GM18499 (cell line): ENCODE results near the gene MSANTD1.

Experiments used
- ATAC-seq: cut with Tn5 transposase; IDR thresholded peaks from one replicate; pipeline ENCODE4 v1.9.1; 2021; ENCODE audit warnings: moderate number of reproducible peaks; ENCODE audit not compliant: insufficient read depth, unreplicated experiment

Gene MSANTD1

DNA sequence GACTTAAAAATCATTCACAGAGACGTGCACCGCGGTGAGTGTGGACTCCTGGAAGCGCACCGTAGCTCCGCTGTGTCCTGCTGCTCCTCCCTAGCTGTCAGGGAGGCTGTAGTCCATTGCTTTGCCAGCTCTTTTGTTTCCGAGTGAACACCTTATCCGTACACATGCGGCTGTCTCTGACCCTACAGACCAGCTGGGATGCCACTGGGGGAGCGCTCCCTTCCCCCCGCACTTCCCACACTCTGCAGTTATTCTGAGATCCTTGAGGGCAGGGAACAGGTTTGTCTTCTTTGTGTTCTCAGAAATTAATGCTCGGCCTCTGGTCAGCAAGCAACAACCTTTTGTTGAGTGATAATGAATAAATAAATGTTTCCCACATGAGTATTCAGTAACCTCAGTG, 33.7 kb upstream of the MSANTD1 start:
- no peak for ATAC-seq

DNA sequence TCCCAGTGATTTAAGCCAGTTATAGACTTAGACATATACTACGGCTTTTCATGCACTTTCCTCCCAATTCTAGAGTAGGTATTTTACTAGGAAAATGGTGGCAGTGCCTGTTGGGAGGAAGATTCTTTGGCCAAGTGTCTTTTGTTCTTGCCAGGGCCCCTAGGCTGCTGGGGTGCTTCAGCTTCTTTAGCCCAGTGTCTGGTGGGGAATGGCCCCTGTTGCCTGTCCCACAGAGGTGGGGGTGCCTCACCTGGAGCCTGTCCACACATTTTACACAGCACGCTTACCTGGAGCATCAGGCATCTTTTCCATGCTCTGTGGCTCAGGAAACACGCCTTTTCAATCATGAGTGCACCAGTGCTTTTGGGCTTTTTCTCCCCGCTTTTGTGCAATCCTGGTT, 33.2 kb upstream of the MSANTD1 start:
- no peak for ATAC-seq

DNA sequence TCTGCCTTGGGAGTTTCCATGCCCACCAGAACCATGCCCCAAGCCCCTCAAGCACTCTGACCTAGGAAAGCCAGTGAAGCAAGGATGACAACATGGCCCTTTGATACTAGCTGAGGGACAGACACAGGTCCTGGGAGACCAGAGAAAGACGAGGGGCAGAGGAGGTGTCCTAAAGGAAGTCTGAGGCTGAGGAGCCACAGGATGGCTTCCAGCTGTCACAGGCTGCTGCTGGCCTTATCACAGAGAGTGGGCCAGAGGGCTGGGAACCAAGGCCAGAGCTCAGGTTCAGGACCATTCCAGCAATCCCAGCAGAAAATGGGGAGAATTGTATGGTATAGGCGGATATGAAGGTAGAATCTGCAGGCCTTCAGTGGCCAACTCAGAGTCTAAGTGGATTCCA, 31.7 kb upstream of the MSANTD1 start:
- no peak for ATAC-seq

DNA sequence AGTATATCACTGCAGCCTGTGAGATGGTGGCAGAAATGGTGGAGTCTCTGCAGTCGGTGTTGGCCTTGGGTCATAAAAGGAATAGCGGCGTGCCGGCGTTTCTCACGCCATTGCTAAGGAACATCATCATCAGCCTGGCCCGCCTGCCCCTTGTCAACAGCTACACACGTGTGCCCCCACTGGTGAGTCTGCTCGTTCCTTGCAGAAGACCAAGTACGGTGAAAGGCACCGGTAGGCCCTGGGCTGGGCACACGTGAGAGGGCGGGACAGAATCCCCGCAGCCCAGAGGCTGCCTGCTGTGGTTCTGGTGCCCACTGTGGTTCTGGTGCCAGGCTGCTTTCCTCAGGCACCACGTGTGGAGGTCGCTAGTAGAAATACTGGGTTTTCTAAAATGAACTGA, 31.2 kb upstream of the MSANTD1 start:
- ATAC-seq, result no peak

DNA sequence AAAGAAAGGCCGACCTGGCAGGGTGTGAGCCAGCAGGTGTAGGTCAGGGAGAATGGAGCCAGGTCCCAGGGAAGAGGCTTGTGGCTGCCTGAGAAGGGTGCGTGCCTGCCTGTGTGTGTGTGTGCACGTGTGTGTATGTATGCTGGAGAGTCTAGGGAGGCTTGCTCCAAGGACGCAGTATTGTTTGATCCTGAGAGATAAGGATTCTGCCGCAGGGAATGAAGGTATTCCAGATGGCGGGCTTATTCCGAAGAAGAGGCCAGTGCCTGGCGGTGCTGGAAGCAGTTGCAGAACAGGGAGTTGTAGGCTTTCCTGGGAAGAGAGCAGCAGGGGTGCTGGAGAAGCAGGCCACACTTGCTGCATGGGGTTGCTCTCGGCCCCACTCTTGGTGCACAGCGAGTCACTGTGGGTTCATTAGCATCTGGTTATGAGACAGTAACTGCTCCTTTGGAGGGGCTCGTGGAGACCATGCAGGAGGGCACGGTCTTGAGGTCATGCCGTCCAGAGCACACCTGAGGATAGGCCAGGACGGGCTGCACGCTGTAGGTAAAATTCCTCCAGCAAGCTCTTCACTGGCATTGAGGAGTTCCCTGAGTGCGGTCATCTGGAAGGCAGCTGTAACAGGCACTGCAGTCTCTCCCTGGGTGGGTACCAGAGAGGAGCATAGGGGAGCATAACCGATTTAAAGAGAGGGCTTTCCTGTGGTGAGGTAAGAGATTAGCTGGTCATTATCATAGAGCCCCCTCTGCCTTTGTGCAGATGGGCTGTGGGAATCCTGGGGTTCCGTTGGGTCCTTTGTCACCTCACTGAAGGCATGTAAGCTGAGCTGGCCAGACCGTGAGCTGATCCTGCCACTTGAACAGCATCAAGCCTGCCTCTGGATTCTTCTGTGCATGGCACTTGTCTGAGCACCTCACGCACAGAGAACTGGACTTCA, 29.9 kb upstream of the MSANTD1 start:
- no peak for ATAC-seq

DNA sequence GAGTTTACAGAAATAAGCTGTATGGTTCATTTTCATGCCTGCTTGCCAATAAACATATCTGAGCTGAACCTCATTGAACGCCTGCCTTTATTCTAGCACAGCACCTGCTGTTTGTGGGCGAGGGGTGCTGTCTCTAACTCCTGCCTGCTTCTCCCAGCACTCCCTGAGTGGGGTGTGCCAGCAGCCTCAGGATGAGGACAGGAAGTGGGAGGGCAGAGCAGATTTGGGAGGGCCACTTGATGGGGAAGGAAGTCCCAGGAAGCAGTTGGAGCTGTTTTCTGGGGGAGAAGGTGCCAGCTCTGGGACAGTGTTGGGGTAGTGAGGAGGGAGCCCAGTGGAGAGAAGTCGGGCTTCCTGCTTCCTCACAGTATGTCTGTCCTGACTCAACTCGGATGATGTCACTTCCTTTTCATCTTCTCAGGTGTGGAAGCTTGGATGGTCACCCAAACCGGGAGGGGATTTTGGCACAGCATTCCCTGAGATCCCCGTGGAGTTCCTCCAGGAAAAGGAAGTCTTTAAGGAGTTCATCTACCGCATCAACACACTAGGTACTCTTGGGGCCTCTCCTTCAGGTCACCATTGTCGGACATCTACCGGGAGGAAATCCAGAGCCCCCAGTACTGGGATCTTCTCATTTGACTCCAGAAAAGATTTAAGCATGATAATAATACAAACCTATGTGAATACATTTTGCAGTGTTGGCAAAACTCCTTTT, 29.0 kb upstream of the MSANTD1 start:
- no peak for ATAC-seq

DNA sequence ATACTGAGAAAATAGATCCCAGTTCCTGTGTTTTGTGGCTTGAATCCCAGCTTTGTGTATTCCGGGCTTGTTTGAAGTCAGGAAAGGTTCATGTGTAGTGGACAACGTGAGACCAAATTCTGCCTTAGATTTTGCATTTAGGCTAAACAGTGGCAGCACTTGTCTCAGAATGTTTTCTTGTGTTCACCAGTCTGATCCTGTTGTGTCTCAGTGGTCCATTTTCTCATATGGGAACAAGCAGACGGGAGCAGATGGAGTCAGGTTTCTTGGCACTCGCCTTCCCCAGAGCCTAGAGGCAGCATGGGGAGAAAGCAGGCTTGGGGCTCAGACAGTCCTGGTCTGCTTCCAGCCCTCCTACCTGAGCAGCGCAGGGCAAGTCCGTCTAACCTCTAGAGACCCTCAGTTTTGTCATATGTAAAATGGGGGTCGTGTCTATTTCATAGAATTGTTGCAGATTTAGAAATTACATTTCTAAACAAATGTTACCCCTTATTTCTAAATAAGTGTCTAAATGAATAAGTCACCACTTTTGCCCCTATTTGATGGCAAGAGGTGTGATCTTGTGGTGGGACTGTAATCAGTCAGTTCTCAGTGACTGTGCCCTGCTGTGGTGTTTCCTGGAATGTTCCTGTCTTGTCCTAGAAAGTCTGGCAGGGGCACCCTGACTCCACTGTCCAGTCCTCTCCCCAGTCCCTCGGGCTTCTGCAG, 28.3 kb upstream of the MSANTD1 start:
- ATAC-seq, result no peak

DNA sequence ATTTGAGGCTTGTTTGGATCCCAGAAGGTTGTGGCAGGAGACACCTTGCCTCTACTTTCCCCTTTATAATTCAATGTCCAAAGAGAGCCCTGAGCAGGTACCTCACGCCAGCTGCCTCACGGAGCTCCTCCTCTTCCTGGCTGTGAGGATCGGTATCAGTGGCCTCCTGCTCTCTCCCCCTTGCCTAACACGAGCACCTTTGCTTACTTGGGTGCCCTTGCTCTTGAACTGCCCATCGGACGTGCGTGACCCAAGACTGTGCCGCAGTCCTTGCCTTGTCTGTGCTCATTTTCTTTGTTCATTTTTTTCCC, 27.8 kb upstream of the MSANTD1 start:
- ATAC-seq, result no peak

DNA sequence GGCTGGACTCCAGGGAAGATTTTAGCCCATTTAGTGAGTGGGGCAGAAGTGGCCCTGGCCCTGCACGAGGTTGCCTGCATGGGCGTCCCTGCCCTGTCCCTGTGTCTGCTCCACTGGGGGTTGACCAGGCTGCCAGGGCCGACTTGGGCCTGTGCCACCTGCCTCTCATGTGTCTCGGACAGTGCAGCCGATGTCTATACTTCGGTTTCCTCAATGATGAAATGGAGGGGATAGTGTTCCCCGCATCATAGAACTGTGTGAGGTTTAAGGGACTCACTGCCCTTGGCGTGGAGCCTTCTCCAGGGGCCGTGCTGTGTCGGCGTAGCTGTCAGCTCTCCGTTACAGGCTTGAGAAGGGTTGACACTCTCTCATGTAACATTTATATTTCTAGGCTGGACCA, 27.0 kb upstream of the MSANTD1 start:
- ATAC-seq, result no peak

DNA sequence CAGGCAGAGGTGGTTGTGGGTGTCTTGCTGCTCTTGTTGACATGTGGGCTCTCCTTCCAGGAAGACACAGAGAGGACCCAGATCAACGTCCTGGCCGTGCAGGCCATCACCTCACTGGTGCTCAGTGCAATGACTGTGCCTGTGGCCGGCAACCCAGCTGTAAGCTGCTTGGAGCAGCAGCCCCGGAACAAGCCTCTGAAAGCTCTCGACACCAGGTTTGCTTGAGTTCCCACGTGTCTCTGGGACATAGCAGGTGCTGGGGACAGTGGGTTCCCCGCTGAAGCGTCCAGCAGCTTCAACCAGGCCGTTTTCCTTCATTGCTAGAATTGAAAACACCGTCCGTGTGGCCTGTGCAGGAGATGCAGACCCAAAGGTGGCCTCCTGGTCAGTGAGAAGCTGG, 25.6 kb upstream of the MSANTD1 start:
- ATAC-seq, result no peak

DNA sequence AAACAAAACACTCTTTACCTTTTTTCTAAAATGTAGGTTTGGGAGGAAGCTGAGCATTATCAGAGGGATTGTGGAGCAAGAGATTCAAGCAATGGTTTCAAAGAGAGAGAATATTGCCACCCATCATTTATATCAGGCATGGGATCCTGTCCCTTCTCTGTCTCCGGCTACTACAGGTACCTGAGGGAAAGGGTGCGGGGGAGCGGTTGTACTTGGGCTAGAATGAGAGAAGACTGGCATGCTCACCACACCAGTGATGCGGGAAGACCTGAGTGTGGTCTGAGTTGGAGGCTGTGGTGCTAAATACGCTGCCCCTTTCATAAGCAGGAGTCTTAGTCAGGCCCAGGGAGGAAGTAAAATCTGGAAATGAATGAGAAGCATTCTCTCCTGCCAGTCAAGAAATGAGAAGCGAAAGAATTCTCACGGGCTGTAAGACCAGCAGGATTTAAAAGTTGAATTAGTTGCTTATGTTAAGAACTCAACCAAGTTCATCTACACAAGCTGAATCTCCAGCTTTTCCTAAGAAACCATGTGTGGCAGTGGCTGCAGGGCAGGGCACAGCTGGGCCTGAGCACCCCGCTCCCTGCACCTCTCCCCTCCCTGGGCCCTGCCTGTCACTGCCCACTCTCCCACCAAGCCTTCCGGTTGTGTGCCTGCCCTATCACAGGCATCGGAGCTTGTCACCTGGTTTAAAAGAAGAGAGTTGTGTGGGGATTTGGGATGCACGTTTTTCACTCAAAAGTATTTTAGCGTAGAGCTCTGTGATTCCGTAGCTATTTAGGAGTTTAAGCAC, 24.8 kb upstream of the MSANTD1 start:
- no peak for ATAC-seq

DNA sequence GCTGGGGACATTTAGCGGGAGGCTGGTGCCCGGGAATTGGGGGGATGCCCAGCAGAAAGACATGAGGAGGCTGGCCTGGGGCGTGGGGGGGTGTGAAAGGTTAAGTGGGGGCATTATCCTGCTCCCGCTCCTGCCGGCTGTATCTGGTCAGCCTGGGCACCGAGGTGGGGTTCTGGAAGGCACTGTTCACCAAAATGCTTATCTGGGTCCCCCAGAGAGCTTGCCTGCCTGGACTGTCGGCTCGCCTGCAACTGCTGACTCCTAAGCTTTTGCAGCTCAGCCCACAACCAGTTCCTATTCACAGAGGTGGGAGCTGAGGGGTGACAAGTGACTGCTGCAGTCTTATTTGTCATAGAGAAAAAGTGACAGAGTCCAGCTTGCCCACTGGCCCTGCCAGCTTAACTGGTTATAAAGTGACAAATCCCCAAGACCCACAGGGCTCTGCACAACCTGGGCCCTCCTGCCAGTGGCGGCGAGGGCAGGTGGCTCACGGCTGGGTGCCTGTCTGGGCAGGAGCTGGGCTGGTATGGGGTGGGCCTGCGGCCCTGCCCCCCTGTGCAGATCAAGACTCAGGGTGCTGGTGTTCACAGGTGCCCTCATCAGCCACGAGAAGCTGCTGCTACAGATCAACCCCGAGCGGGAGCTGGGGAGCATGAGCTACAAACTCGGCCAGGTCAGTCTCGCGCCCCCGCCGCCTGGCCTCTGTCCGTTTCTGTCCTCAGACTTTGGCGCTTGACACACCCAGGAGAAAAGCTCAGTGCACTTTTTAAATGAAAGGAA, 23.7 kb upstream of the MSANTD1 start:
- no peak for ATAC-seq

DNA sequence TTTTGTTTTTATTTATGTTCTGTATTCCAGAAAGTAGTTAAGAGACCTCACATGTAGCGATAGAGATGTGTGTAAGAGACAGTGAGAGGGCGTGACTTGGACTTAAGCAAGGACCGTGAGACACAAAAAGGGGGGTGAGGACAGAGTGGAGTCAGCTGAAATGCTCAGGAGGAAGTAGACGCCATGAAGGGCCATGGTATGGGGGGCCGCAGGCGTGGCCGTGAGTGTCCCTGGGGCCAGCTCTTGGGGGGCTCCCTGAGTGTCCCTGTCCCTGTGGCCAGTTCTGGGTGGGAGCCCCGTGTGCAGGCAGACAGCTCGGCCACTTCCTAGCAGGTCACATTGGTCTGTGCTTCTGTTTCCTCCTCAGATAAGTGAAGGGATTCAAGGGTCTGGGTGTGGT, 23.0 kb upstream of the MSANTD1 start:
- ATAC-seq, result no peak

DNA sequence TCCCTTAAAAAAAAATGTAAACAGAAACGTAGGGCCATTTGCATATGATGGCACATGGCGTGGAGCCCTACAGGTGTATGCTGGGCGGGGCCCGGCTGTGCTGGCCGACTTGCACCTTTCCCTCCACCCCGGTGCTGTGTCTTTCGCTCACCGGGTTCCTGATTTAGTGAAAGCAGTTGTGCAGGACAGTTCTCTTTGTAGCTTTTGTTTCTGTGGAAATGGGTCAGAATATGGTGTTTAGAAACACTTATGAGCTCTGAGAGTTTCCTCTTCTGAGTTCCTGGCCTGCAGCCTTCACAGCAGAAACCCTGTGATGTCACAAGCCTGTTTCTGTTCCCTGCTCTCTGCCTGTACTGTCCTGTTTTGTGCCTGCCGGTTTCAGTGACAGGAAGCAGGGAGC, 22.5 kb upstream of the MSANTD1 start:
- no peak for ATAC-seq

DNA sequence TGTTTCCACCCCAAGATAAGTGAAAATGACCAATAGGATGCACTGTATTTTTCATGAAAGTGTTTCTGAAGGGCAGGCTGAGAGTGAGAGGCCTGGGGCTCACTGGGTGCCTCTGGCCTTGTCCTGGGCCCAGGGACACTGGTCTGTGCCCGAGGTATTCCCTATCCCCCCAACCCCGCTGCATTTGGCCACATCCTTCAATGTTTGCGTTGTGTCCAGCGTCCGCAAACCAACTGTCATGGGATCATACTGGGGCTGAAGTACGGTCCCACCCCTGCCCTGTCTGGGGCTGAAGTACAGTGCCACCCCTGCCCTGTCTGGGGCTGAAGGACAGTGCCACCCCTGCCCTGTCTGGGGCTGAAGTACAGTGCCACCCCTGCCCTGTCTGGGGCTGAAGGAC, 22.0 kb upstream of the MSANTD1 start:
- ATAC-seq, result no peak

DNA sequence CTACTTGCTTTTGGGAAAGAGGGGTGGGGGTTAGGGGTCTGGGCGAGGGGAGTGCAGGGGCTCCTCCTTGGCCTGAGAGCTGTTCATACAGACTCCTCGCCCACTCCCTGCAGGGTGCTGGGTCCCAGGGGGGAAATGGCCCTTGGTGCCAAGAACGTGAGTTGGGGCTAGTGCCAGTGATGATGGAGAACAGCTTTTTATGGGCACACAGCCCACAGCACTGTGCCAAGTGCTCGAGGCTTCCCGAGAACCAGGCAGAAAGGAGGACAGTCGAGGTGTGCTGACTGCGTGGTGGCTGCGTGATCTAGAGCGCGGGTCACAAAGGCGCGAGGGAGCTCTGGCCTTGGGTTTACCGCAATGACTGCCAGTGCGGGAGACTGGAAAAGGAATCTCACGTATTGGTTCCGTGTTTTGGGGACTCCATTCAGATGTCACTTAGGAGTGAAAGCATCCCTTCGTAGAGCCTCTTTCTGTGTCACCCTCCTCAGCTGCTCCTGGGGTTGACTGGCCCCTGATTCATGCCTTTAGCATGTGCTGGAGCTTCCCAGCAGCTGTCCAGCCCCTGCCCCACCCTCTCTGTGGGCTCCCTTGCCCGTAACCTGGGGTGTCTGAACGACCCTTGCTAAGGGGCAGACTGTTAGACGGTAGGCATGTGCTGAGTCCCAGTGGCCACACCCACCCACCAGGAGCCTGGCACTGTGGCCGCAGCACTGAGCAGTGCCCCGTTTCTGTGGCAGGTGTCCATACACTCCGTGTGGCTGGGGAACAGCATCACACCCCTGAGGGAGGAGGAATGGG, 20.9 kb upstream of the MSANTD1 start:
- no peak for ATAC-seq

DNA sequence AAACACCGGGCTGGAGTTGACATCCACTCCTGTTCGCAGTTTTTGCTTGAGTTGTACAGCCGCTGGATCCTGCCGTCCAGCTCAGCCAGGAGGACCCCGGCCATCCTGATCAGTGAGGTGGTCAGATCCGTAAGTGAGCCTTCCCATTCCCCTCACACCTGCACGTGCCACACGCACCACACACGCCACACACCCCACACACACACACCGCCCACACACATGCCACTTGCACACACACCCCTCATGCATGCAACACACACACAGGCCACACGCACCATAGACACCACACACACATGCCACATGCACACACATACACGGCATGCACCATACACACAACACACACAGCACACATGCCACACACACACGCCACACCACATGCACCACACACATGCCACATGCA, 20.1 kb upstream of the MSANTD1 start:
- no peak for ATAC-seq

DNA sequence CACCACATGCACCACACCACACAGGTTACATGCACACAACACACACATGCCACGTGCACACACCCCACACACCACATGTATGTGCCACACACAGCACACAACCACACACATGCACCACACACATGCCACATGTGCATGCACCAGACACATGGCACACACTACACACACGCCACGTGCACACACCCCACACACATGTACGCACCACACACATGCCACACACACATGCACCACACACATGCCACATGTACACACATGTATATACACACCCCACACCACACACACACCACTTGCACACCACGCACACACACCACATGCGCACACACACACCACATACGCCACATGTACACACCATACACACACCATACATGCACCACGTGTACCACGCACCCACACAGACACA, 19.6 kb upstream of the MSANTD1 start:
- ATAC-seq, result no peak

DNA sequence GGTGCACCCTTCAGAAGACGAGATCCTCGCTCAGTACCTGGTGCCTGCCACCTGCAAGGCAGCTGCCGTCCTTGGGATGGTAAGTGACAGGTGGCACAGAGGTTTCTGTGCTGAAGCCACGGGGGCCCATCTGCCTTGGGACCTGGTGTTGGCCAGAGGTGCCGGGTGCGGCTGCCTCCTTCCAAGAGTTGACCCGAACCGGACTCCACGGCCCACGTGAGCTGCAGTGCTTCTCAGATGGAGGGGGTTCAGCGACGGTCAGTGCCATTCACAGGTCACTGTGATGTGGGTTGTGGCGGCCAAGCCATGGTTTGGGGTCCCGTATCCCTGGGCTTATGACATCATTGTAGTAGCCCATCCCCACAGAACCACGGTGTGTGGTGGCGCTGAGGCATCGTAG, 19.0 kb upstream of the MSANTD1 start:
- no peak for ATAC-seq
